Thoracic aorta (tissue), 2 donors: ENCODE data around the gene FRMD5. TPM values are rescaled to one million over a fixed set of nuclear protein-coding genes. Genes with fewer than 3 reads are reported as not detected.

Source experiments
- ATAC-seq: fragments of 150-250 bp; one replicate; pipeline ENCODE4 v1.8.0; 2017; ENCODE audit warnings: low read depth; ENCODE audit not compliant: insufficient number of reproducible peaks, low FRiP score
- DNase-seq: peaks from one replicate; pipeline ENCODE4 v3.0.0-alpha.2; 2020; ENCODE audit warnings: low spot score
- H3K27ac ChIP-seq, 2 donors: fragments of 200-600 bp; sonication (generic); 1 replicate in 1 of 2; 2 replicates in 1 of 2; pipeline ENCODE4 v1.5.1; 2016; ENCODE audit warnings: mild to moderate bottlenecking in 2 of 2, moderate library complexity in 2 of 2
- H3K27me3 ChIP-seq: fragments of 200-600 bp; sonication (generic); replicated peaks from 2 replicates; pipeline ENCODE4 v1.6.0; 2016; ENCODE audit warnings: mild to moderate bottlenecking; ENCODE audit not compliant: insufficient read depth
- H3K36me3 ChIP-seq: fragments of 200-600 bp; sonication (generic); one replicate; pipeline ENCODE4 v1.5.1; 2016
- H3K4me1 ChIP-seq, 2 donors: fragments of 200-600 bp; sonication (generic); 1 replicate in 1 of 2; 2 replicates in 1 of 2; pipeline versions ENCODE4 v1.5.1 to v1.6.0; 2016; ENCODE audit warnings: low read depth in 2 of 2, mild to moderate bottlenecking in 1 of 2; ENCODE audit not compliant: control insufficient read depth in 1 of 2
- H3K4me3 ChIP-seq: fragments of 200-600 bp; sonication (generic); 2 replicates; pipeline ENCODE4 v1.5.1; 2016; ENCODE audit warnings: mild to moderate bottlenecking
- H3K9me3 ChIP-seq: fragments of 200-600 bp; sonication (generic); 2 replicates; pipeline ENCODE4 v1.5.1; 2016
- CTCF ChIP-seq: fragments of 200-600 bp; sonication (generic); IDR thresholded peaks from one replicate; pipeline ENCODE4 v1.5.1; 2019; ENCODE audit warnings: antibody characterized with exemption
- total RNA-seq, 2 donors: library from RNA; depleted of rRNA; stranded (reverse); fragments of >200 nt; gene quantifications; one replicate each; pipeline versions ENCODE4 v1.1.0 to v1.2.3, GENCODE V29; 2016

FRMD5 gene
- total RNA-seq, 2 donors from 2014 or later, result 0.27 TPM; not detected in 1

- DNase-seq (no peak), ATAC-seq (no peak)
- Histone ChIP-seq H3K36me3 (no peaks in the 10 kb centered on the region), H3K9me3 (no peaks in the 10 kb centered on the region), H3K27ac (no peak overlapping the region), H3K27me3 (no peaks in the 10 kb centered on the region), H3K4me3 (no peak overlapping the region), H3K4me1 (no peaks in the 10 kb centered on the region)
- no peak for TF ChIP-seq CTCF
Observed at GRCh38 chr15:43987924-43988323, 207.1 kb downstream of the FRMD5 start.

DNA sequence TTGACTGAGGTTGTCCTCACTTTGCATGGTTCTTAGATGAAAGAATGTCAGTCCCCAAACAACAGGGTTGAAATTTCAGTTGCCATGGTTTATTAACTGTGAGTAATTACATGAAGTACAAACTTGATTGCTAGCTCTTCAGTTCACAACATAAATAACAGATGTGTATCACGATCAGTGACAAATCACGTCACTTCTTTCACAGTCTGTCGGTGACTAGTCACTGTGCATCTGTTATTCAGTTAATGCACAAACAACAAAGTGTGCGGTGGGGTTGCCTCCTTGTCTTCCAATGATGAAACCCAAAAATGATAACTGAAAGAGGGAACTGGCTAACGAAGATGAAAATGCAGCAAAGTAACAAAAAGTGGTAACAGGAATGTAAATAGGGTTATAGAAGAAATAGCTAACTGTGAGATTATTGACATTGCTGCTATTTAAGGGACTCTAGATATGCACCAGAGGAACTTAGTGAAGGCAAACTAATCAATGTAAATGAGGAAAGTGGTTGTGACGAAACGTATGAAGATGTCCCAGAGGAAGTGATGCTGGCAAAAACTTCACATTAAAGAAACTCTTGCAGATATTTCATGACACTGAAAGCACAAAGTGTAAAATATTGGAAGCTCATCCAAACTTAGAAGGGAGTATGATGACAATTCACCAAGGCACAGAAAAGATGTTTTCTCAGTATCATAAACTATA lies 208.9 kb downstream of the FRMD5 start:
- no peaks in the 10 kb centered on the region for H3K27me3 ChIP-seq
- H3K4me1 ChIP-seq, result no peaks in the 10 kb centered on the region
- H3K27ac ChIP-seq, result no peak overlapping the region
- no peak for ATAC-seq
- DNase-seq, result no peak
- TF ChIP-seq CTCF, result no peak
- H3K9me3 ChIP-seq, result no peaks in the 10 kb centered on the region
- no peak overlapping the region for H3K4me3 ChIP-seq
- H3K36me3 ChIP-seq, result no peaks in the 10 kb centered on the region

DNA sequence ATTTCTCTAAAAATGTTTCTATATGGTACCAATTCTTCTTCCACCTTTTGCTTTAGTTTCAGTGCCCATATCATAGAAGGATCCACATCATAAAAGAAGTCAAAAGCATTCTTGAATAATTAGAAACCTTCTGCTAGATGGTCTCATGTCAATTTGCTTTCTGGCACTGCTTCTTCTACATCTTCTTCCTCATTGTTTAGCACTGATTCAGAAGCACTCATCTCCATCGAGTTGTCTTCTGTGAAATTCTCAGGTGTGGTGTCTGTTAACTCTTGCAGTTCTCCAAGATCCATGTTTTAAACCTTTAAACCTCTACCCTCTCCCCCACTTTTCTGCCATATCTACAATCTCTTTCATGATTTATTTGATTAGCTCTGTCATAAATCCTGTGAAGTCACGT lies 213.5 kb downstream of the FRMD5 start:
- ATAC-seq (no peak), DNase-seq (no peak)
- Histone ChIP-seq H3K27ac (no peak overlapping the region), H3K36me3 (no peaks in the 10 kb centered on the region), H3K4me3 (no peak overlapping the region), H3K27me3 (no peaks in the 10 kb centered on the region), H3K4me1 (no peaks in the 10 kb centered on the region), H3K9me3 (no peaks in the 10 kb centered on the region)
- no peak for TF ChIP-seq CTCF

GRCh38 chr15:43977072-43977884 lies 217.8 kb downstream of the FRMD5 start:
- Histone ChIP-seq H3K36me3 (no peaks in the 10 kb centered on the region), H3K27ac (no peak overlapping the region), H3K27me3 (no peaks in the 10 kb centered on the region), H3K4me1 (no peaks in the 10 kb centered on the region), H3K9me3 (no peaks in the 10 kb centered on the region), H3K4me3 (no peak overlapping the region)
- TF ChIP-seq CTCF, result no peak
- ATAC-seq, result no peak
- DNase-seq, result no peak

DNA sequence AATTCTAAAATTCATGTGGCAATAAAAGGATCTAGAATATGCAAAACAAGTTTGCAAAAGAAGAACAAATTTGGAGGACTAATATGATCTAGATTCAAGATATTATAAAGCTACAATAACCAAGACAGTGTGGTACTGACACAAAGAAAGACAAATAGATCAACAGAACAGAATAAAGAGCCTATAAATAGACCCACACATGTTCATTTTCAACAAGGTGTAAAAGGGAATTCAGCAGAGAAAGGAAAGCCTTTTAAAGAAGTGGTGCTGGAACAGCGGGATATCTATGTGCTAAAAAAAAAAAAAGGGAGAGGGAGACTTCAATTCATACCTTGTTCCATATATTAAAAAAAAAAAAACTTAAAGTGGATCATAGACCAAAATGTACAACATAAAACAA lies 219.3 kb downstream of the FRMD5 start:
- no peak for DNase-seq
- Histone ChIP-seq H3K9me3 (no peaks in the 10 kb centered on the region), H3K36me3 (no peaks in the 10 kb centered on the region), H3K4me3 (no peak overlapping the region), H3K27me3 (no peaks in the 10 kb centered on the region), H3K27ac (no peak overlapping the region), H3K4me1 (no peaks in the 10 kb centered on the region)
- no peak for ATAC-seq
- TF ChIP-seq CTCF, result no peak
